K562 (cell line): ENCODE results near the gene ST7. TPM values are rescaled to one million over a fixed set of nuclear protein-coding genes. Genes with fewer than 3 reads are reported as not detected.

Source experiments
- BACH1 ChIP-seq: fragments of 200-800 bp; sonication (Bioruptor generic); IDR thresholded peaks from 2 replicates; pipeline ENCODE4 v1.6.1; 2016; ENCODE audit warnings: missing genetic modification characterization, missing compliant biosample characterization
- IRF2 ChIP-seq: sonication (generic); formaldehyde crosslinking; IDR thresholded peaks from 2 replicates; pipeline ENCODE4 v1.8.1; 2022; ENCODE audit warnings: mild to moderate bottlenecking, missing genetic modification reagents
- KDM5B ChIP-seq: fragments of 200-600 bp; sonication (generic); IDR thresholded peaks from 2 replicates; pipeline ENCODE4 v1.6.1; 2012; ENCODE audit warnings: low read depth, mild to moderate bottlenecking, moderate library complexity, low read length, control low read depth, inconsistent platforms; ENCODE audit not compliant: insufficient replicate concordance
- KLF1 ChIP-seq: fragments of 450-650 bp; IDR thresholded peaks from 2 replicates; pipeline ENCODE4 v1.6.1; 2016; ENCODE audit warnings: missing genetic modification characterization, missing compliant biosample characterization
- MEF2D ChIP-seq: conservative IDR thresholded peaks from 2 replicates; pipeline ENCODE4 v1.6.1; 2016; ENCODE audit warnings: low read depth, missing genetic modification characterization, missing compliant biosample characterization
- MYC ChIP-seq, 2 experiments: fragments of 250-450 bp in 1 of 2; sonication (Bioruptor Pico) in 1 of 2; IDR thresholded peaks; 2 replicates each; pipeline versions ENCODE4 v1.5.1 to v1.6.1; 2012 to 2021; ENCODE audit warnings: low read depth in 2 of 2, borderline replicate concordance in 1 of 2, improper control_type of control experiment in 1 of 2, low read length in 1 of 2, mild to moderate bottlenecking in 1 of 2, moderate library complexity in 1 of 2
- NFE2 ChIP-seq: IDR thresholded peaks from 2 replicates; pipeline ENCODE4 v1.6.1; 2014; ENCODE audit warnings: antibody characterized with exemption, low read depth
- PHB2 ChIP-seq: fragments of 450-650 bp; IDR thresholded peaks from 2 replicates; pipeline ENCODE4 v1.6.1; 2017; ENCODE audit warnings: low read depth
- PKNOX1 ChIP-seq: fragments of 450-650 bp; IDR thresholded peaks from 2 replicates; pipeline ENCODE4 v1.6.1; 2016
- SMAD2 ChIP-seq: fragments of 150-350 bp; IDR thresholded peaks from 2 replicates; pipeline ENCODE4 v1.6.1; 2014; ENCODE audit warnings: low read depth, mild to moderate bottlenecking, low read length
- SREBF2 ChIP-seq: sonication (generic); formaldehyde crosslinking; IDR thresholded peaks from 2 replicates; pipeline ENCODE4 v1.4.0; 2020; ENCODE audit warnings: mild to moderate bottlenecking, missing genetic modification reagents
- ZNF175 ChIP-seq: fragments of 200-800 bp; sonication (Bioruptor generic); IDR thresholded peaks from 2 replicates; pipeline ENCODE4 v1.6.1; 2016; ENCODE audit warnings: low read depth, mild to moderate bottlenecking, missing genetic modification characterization, missing compliant biosample characterization
- ZNF347 ChIP-seq: fragments of 450-650 bp; formaldehyde crosslinking; IDR thresholded peaks from 2 replicates; pipeline ENCODE4 v1.4.0; 2020; ENCODE audit warnings: low read depth, mild to moderate bottlenecking, moderate library complexity
- ZNF395 ChIP-seq: fragments of 200-800 bp; sonication (Bioruptor generic); IDR thresholded peaks from 2 replicates; pipeline ENCODE4 v1.6.1; 2017; ENCODE audit warnings: missing genetic modification characterization, missing compliant biosample characterization
- ZNF431 ChIP-seq: sonication (generic); formaldehyde crosslinking; IDR thresholded peaks from 2 replicates; pipeline ENCODE4 v1.8.0; 2022; ENCODE audit warnings: mild to moderate bottlenecking, missing genetic modification reagents
- ZNF445 ChIP-seq: fragments of 250-450 bp; sonication (Bioruptor Pico); IDR thresholded peaks from 2 replicates; pipeline ENCODE4 v1.4.0; 2020; ENCODE audit warnings: low read depth, mild to moderate bottlenecking, moderate library complexity
- ZNF592 ChIP-seq: fragments of 450-650 bp; IDR thresholded peaks from 2 replicates; pipeline ENCODE4 v1.6.1; 2017; ENCODE audit warnings: antibody characterized with exemption, mild to moderate bottlenecking
- polyA plus RNA-seq, 8 experiments: library from polyadenylated mRNA; depleted of rRNA in 4 of 8; stranded (reverse) in 5 of 8; unstranded in 3 of 8; fragments of >200 nt; fragmentation: Nextera tagmentation in 2 of 8; fragmentation: Illumina TruSeq in 1 of 8; extraction: Ambion mirVana in 2 of 8; extraction: Trizol in 1 of 8; gene quantifications; 2 replicates each; pipeline versions ENCODE4 v1.2.1 to v1.2.3, GENCODE V29; 2011 to 2014; ENCODE audit warnings: inconsistent platforms in 1 of 8, missing spikeins in 1 of 8
- total RNA-seq, 7 experiments: library from RNA; depleted of rRNA in 6 of 7; stranded (reverse); fragments of >200 nt in 6 of 7; fragmentation: Illumina TruSeq in 2 of 7; extraction: Trizol in 2 of 7; gene quantifications; 2 replicates each; pipeline versions ENCODE4 v1.2.1 to v1.2.3, GENCODE V29; 2011 to 2021; ENCODE audit warnings: low replicate concordance in 1 of 7

ST7 gene
- total and polyA plus RNA-seq, 9 of the 15 experiments (the other 6 are each of a cell fraction or from before 2014, with no cell fraction given) = 23.9 to 56.3 (median 36.9) TPM

- TF ChIP-seq ZNF592 (peak; percentile 91), ZNF175 (CRISPR knock-in tag) (no peak; the same call in 1 of the 2 replicates), ZNF347 (CRISPR knock-in tag) (no peak), MEF2D (tag) (peak; percentile 82; the same call in 1 of the 2 replicates), ZNF445 (CRISPR knock-in tag) (peak; percentile 54; the same call in 1 of the 2 replicates), KLF1 (tag) (peak; percentile 40; the same call in 1 of the 2 replicates), IRF2 (no peak), PKNOX1 (peak; percentile 97), ZNF395 (peak; percentile 79; the same call in 1 of the 2 replicates), BACH1 (tag) (no peak), PHB2 (peak; percentile 93), NFE2 (peak; percentile 36; the same call in 1 of the 2 replicates), SMAD2 (no peak), ZNF431 (CRISPR knock-in tag) (no peak), MYC (IDR thresholded peaks at IDR 0.05; ENCODE audit: low read depth, low read length) (peak; percentile 19; the same call in 1 of the 2 replicates), MYC (CRISPR knock-in tag; IDR thresholded peaks at IDR 0.05; ENCODE audit: borderline replicate concordance, low read depth) (0 out of 2 replicates have a peak, but pooled peaks have one; percentile 22), SREBF2 (CRISPR knock-in tag) (no peak), KDM5B (no peak)
These were observed 3.1 kb upstream of the ST7 start (continued) for GRCh38 chr7:116949941-116950801.
